NOMO-1 treated with dmso at 0.1 percent for 144 hours (cell line): ENCODE measurements around the gene GARS1.

Experiments
- DNase-seq: peaks from one replicate; lab custom pipeline; 2025; ENCODE audit not compliant: unreplicated experiment; lab: John Stamatoyannopoulos, UW

Gene GARS1

GRCh38 chr7:30678805-30679204, 84.1 kb downstream of the GARS1 start:
- no peak for DNase-seq

GRCh38 chr7:30679664-30680063, 85.0 kb downstream of the GARS1 start:
- DNase-seq = no peak

GRCh38 chr7:30681331-30681797, 86.7 kb downstream of the GARS1 start:
- DNase-seq = no peak

GRCh38 chr7:30681815-30682211, 87.1 kb downstream of the GARS1 start:
- DNase-seq = no peak

- no peak for DNase-seq
Observed at GRCh38 chr7:30682212-30683083, 87.8 kb downstream of the GARS1 start, which contains the start of gene CRHR2. TSS of gene CRHR2 (minus strand) at chr7:30682456. CDS start at chr7:30682280, 176 bp downstream.

GRCh38 chr7:30683306-30683705, 88.6 kb downstream of the GARS1 start:
- no peak for DNase-seq
